ENCODE data around the gene MROH2B. TPM values are rescaled to one million over a fixed set of nuclear protein-coding genes. Genes with fewer than 3 reads are reported as not detected.

Gene MROH2B
- total RNA-seq, 2 donors from 2014 or later = 7.3 TPM; not detected in 1

- 47% methylated on average over 2 of the region's 2 CpGs for WGBS
Measured at GRCh38 chr5:41067714-41068568, 3.2 kb downstream of the MROH2B start.

GRCh38 chr5:41065691-41066335 is 5.3 kb downstream of the MROH2B start:
- Histone ChIP-seq H3K4me3 (no peak overlapping the region), H3K4me1 (replicated peaks) (no peaks in the 10 kb centered on the region), H3K36me3 (no peaks in the 10 kb centered on the region), H3K27me3 (replicated peaks; ENCODE audit: insufficient read depth) (no peaks in the 10 kb centered on the region), H3K27ac (no peak overlapping the region), H3K9me3 (no peaks in the 10 kb centered on the region)
- TF ChIP-seq CTCF (IDR thresholded peaks at IDR 0.05) (no peak), POLR2A (IDR thresholded peaks at IDR 0.05) (no peak), POLR2AphosphoS5 (IDR thresholded peaks at IDR 0.05) (no peak)
- 63% methylated on average over 6 of the region's 6 CpGs for WGBS
- DNase-seq (ENCODE audit: low spot score) = no peak
- intact Hi-C loops (cut with DNase I) = no loop called here

More at GRCh38 chr5:41067714-41068568, 3.2 kb downstream of the MROH2B start:
- H3K27me3 ChIP-seq (replicated peaks; ENCODE audit: insufficient read depth) = no peaks in the 10 kb centered on the region
- intact Hi-C loops (cut with DNase I) = no loop called here
- no peaks in the 10 kb centered on the region for H3K36me3 ChIP-seq
- DNase-seq (ENCODE audit: low spot score) = no peak
- no peaks in the 10 kb centered on the region for H3K9me3 ChIP-seq
- H3K27ac ChIP-seq = no peak overlapping the region
- TF ChIP-seq CTCF (IDR thresholded peaks at IDR 0.05) = no peak
- H3K4me3 ChIP-seq = no peak overlapping the region
- H3K4me1 ChIP-seq (replicated peaks) = no peaks in the 10 kb centered on the region

GRCh38 chr5:41057940-41058339 is 13.2 kb downstream of the MROH2B start:
- Histone ChIP-seq H3K9me3 (no peaks in the 10 kb centered on the region), H3K4me3 (no peak overlapping the region), H3K27ac (no peak overlapping the region), H3K36me3 (no peaks in the 10 kb centered on the region), H3K4me1 (replicated peaks) (no peaks in the 10 kb centered on the region), H3K27me3 (replicated peaks; ENCODE audit: insufficient read depth) (no peaks in the 10 kb centered on the region)
- 95% methylated on average over 9 of the region's 9 CpGs for WGBS
- TF ChIP-seq POLR2A (IDR thresholded peaks at IDR 0.05) (no peak), CTCF (IDR thresholded peaks at IDR 0.05) (no peak)
- no peak for DNase-seq (ENCODE audit: low spot score)
- intact Hi-C loops (cut with DNase I) = no loop called here

- TF ChIP-seq CTCF (IDR thresholded peaks at IDR 0.05) (no peak), POLR2AphosphoS5 (IDR thresholded peaks at IDR 0.05) (no peak), POLR2A (IDR thresholded peaks at IDR 0.05) (no peak)
- intact Hi-C loops (cut with DNase I) = no loop called here
- H3K9me3 ChIP-seq = no peaks in the 10 kb centered on the region
- no peak overlapping the region for H3K4me3 ChIP-seq
- no peak overlapping the region for H3K27ac ChIP-seq
- no peaks in the 10 kb centered on the region for H3K4me1 ChIP-seq (replicated peaks)
- no peak for DNase-seq (ENCODE audit: low spot score)
- 89% methylated on average over 5 of the region's 5 CpGs for WGBS
- no peaks in the 10 kb centered on the region for H3K27me3 ChIP-seq (replicated peaks; ENCODE audit: insufficient read depth)
- no peaks in the 10 kb centered on the region for H3K36me3 ChIP-seq
Measured at GRCh38 chr5:41057231-41057630, 13.9 kb downstream of the MROH2B start.

- Histone ChIP-seq H3K9me3 (no peaks in the 10 kb centered on the region), H3K27ac (no peak overlapping the region), H3K4me1 (replicated peaks) (no peaks in the 10 kb centered on the region), H3K4me3 (no peak overlapping the region), H3K36me3 (no peaks in the 10 kb centered on the region), H3K27me3 (replicated peaks; ENCODE audit: insufficient read depth) (no peaks in the 10 kb centered on the region)
- no peak for DNase-seq (ENCODE audit: low spot score)
- intact Hi-C loops (cut with DNase I) = no loop called here
- no peak for TF ChIP-seq POLR2A (IDR thresholded peaks at IDR 0.05)
- TF ChIP-seq CTCF (IDR thresholded peaks at IDR 0.05) = no peak
- no peak for TF ChIP-seq POLR2AphosphoS5 (IDR thresholded peaks at IDR 0.05)
- 39% methylated on average over 2 of the region's 2 CpGs for WGBS
Measured at GRCh38 chr5:41048986-41049385, 22.2 kb downstream of the MROH2B start.

All from prostate gland (tissue), 2 donors.